A673 (cell line): Measurements from ENCODE around the gene VAPB. TPM values are rescaled to one million over a fixed set of nuclear protein-coding genes. Genes with fewer than 3 reads are reported as not detected.

Experiments used
- BruUV-seq: library from RNA; stranded (reverse); fragments of 400-500 nt; replicated peaks from 2 replicates; lab custom pipeline; 2021; lab: Mats Ljungman, UMichigan
- CTCF ChIA-PET: fragments of 300-600 bp; sonication (Branson Sonifier 250); formaldehyde crosslinking; loops from one replicate; lab custom pipeline; 2022; ENCODE audit warnings: antibody characterized with exemption; lab: Charles Lee
- POLR2A ChIA-PET: fragments of 300-600 bp; sonication (Branson Sonifier 250); formaldehyde crosslinking; loops from one replicate; lab custom pipeline; 2022; ENCODE audit warnings: antibody characterized with exemption; ENCODE audit not compliant: low non-redundant PET; lab: Charles Lee
- DNase-seq: peaks from one replicate; pipeline ENCODE4 v3.0.0-alpha.2; 2015; ENCODE audit warnings: low spot score
- H3K27ac ChIP-seq: fragments of 200-600 bp; sonication (generic); 2 replicates; pipeline ENCODE4 v1.5.1; 2016; ENCODE audit warnings: mixed run types, low read depth, mild to moderate bottlenecking, mixed read lengths, antibody characterized with exemption, low read length; ENCODE audit not compliant: poor library complexity, severe bottlenecking
- H3K27me3 ChIP-seq: fragments of 200-600 bp; sonication (generic); replicated peaks from 2 replicates; pipeline ENCODE4 v1.6.1; 2017; ENCODE audit warnings: mixed run types, low read depth, mild to moderate bottlenecking, mixed read lengths, antibody characterized with exemption, low read length; ENCODE audit not compliant: insufficient read depth, poor library complexity
- H3K36me3 ChIP-seq: fragments of 200-600 bp; sonication (generic); 2 replicates; pipeline ENCODE4 v1.6.1; 2016; ENCODE audit warnings: mixed run types, mild to moderate bottlenecking, mixed read lengths, antibody characterized with exemption, low read length; ENCODE audit not compliant: insufficient read depth, poor library complexity, severe bottlenecking
- H3K4me1 ChIP-seq: fragments of 200-600 bp; sonication (generic); 2 replicates; pipeline ENCODE4 v1.6.1; 2017; ENCODE audit warnings: mixed run types, mild to moderate bottlenecking, mixed read lengths, antibody characterized with exemption, low read length; ENCODE audit not compliant: insufficient read depth, poor library complexity, severe bottlenecking
- H3K4me3 ChIP-seq: fragments of 200-600 bp; sonication (generic); 2 replicates; pipeline ENCODE4 v1.5.1; 2016; ENCODE audit warnings: low read depth, mixed run types, mild to moderate bottlenecking, mixed read lengths, low read length; ENCODE audit not compliant: poor library complexity, severe bottlenecking
- H3K9me3 ChIP-seq: fragments of 200-600 bp; sonication (generic); 2 replicates; pipeline ENCODE4 v1.6.1; 2016; ENCODE audit warnings: mixed run types, low read depth, mild to moderate bottlenecking, mixed read lengths, antibody characterized with exemption, low read length; ENCODE audit not compliant: poor library complexity, severe bottlenecking
- CTCF ChIP-seq: fragments of 300-800, 200-600 bp; sonication (generic); conservative IDR thresholded peaks from 2 replicates; pipeline ENCODE4 v1.5.1; 2017; ENCODE audit warnings: low read depth, mild to moderate bottlenecking, antibody characterized with exemption, low read length, moderate library complexity, mixed read lengths
- EZH2 ChIP-seq: fragments of 200-600 bp; sonication (generic); IDR thresholded peaks from 2 replicates; pipeline ENCODE4 v1.6.1; 2017; ENCODE audit warnings: borderline replicate concordance, low read depth, mild to moderate bottlenecking, mixed read lengths, antibody characterized with exemption, low read length; ENCODE audit not compliant: poor library complexity, severe bottlenecking
- intact Hi-C: fragments of 100-400 bp; cut with micrococcal nuclease; formaldehyde crosslinking; loops from one replicate; pipeline ENCODE4 v1.10.0; 2022; ENCODE audit not compliant: unreplicated experiment
- total RNA-seq: library from RNA; stranded (reverse); gene quantifications from 2 replicates; pipeline ENCODE4 v1.2.3, GENCODE V29; 2021

The VAPB gene
- total RNA-seq, 1 experiment from 2014 or later: 60.9 TPM

DNA sequence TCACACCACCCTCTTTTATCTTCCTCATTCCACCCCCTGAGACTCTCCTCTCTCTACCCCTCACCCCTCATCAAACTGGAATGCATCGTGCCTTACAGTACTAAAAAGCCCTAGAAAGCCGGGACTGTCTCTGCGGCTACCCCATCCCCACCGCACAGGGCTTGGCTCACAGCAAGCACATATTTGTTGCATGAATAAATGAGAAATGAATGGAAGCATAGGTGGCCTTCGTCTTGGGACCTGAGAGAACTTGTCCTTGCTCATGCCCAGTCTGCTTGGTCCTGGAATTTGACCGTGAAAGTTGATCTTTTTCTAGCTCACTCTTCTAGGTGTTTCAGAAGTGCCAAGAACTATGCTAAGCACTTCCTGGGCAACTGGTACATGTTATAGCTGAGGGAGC, 72.9 kb downstream of the VAPB start:
- TF ChIP-seq CTCF (no peak), EZH2 (no peak)
- Histone ChIP-seq H3K4me3 (no peak overlapping the region), H3K4me1 (peaks cover 15% of the 10 kb centered on the region), H3K36me3 (no peaks in the 10 kb centered on the region), H3K9me3 (no peaks in the 10 kb centered on the region), H3K27me3 (no peaks in the 10 kb centered on the region), H3K27ac (no peak overlapping the region)
- BruUV-seq: no TSS peak
- no peak for DNase-seq
- CTCF ChIA-PET: no interaction called here
- intact Hi-C loops: no loop called here
- POLR2A ChIA-PET: no interaction called here

DNA sequence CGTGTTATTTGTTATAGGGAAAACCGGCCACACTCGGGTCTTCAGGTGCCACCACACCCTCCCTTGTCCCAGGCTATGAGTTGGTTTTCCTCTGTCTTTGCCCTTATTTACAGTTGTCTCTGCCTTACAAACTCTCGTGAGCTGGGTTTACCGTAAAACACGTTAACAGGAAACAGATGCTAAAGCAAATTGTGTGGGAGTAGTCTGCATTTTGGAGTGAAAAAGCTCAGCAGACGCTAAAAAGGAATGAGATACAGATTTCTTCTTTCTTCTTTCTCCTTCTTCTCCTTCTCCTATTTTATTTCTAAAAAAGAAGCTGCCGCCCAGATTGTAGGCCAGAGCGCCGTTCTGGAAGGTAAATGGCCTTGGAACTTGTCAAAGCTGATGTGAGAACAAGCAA, 74.2 kb downstream of the VAPB start:
- DNase-seq: peak; percentile 34
- BruUV-seq: no TSS peak
- CTCF ChIA-PET: interaction anchor here (0.6 kb wide), 1 partner anchor 19 kb away, joined by 3 read pairs; no protein-coding TSS in a partner anchor
- intact Hi-C loops: no loop called here
- Histone ChIP-seq H3K4me1 (peaks cover 15% of the 10 kb centered on the region), H3K4me3 (no peak overlapping the region), H3K27ac (no peak overlapping the region), H3K27me3 (no peaks in the 10 kb centered on the region), H3K36me3 (no peaks in the 10 kb centered on the region), H3K9me3 (no peaks in the 10 kb centered on the region)
- POLR2A ChIA-PET: no interaction called here
- TF ChIP-seq EZH2 (no peak), CTCF (no peak)

GRCh38 chr20:58464838-58465237, 75.8 kb downstream of the VAPB start:
- H3K36me3 ChIP-seq: no peaks in the 10 kb centered on the region
- DNase-seq: no peak
- peaks cover 2% of the 10 kb centered on the region for H3K4me1 ChIP-seq
- no peaks in the 10 kb centered on the region for H3K9me3 ChIP-seq
- TF ChIP-seq CTCF (no peak), EZH2 (no peak)
- ChIA-PET CTCF (no interaction called here), POLR2A (interaction anchor here (0.7 kb wide), 1 partner anchor 367 kb away, joined by 5 read pairs; no protein-coding TSS in a partner anchor)
- no TSS peak for BruUV-seq
- H3K27me3 ChIP-seq: no peaks in the 10 kb centered on the region
- H3K4me3 ChIP-seq: no peak overlapping the region
- H3K27ac ChIP-seq: no peak overlapping the region
- intact Hi-C loops: no loop called here
